Choroid plexus epithelial cell (primary cell): ENCODE measurements around the gene UBASH3B.

Experiments
- DNase-seq: peaks from one replicate; pipeline ENCODE4 v3.0.0-alpha.2; 2010; ENCODE audit warnings: low read depth
- H3K4me3 ChIP-seq: 2 replicates; pipeline ENCODE4 v1.5.1; 2011; ENCODE audit warnings: low read depth, mild to moderate bottlenecking, control low read depth, low read length, moderate library complexity
- CTCF ChIP-seq: conservative IDR thresholded peaks from 2 replicates; pipeline ENCODE4 v1.5.1; 2011; ENCODE audit warnings: low read depth, mild to moderate bottlenecking, control low read depth, inconsistent platforms, low read length, moderate library complexity

The UBASH3B gene

GRCh38 chr11:122773781-122774266 is 118.3 kb downstream of the UBASH3B start:
- H3K4me3 ChIP-seq: no peak overlapping the region
- no peak for TF ChIP-seq CTCF
- DNase-seq: no peak

DNA sequence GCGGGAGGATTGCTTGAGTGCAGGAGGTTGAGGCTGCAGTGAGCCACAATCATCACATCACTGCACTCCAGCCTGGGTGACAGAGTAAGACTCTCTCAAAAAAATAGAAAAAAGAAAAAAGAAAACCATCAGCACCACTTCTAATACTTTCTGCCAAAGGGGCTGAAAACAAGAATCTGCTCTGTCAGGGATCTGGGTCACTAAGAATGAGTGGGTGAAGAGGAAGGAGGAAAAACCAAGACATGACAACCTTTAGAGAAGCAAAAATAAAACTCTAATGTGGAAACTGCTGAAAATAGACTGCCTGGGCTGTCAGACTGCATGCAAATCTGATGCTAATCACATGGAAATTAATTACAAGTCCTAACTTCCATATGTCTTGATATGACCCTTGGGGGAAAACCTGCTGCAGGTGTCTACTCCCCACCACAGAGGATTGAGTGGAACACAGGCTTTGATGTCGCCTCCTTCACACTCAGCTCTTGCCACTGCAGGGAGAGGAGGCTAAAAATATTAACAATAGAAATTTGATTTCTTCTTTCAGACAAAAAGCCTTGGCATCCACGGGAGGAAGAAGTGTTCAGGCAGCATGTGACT is 120.3 kb downstream of the UBASH3B start:
- DNase-seq: no peak
- TF ChIP-seq CTCF: no peak

GRCh38 chr11:122776546-122776945 is 121.0 kb downstream of the UBASH3B start:
- no peak for DNase-seq
- no peak overlapping the region for H3K4me3 ChIP-seq
- TF ChIP-seq CTCF: no peak

More for the DNA sequence above, 120.3 kb downstream of the UBASH3B start:
- H3K4me3 ChIP-seq: no peak overlapping the region

- no peak overlapping the region for H3K4me3 ChIP-seq
- TF ChIP-seq CTCF: no peak
- DNase-seq: no peak
These were observed 121.8 kb downstream of the UBASH3B start for GRCh38 chr11:122777343-122777742.

DNA sequence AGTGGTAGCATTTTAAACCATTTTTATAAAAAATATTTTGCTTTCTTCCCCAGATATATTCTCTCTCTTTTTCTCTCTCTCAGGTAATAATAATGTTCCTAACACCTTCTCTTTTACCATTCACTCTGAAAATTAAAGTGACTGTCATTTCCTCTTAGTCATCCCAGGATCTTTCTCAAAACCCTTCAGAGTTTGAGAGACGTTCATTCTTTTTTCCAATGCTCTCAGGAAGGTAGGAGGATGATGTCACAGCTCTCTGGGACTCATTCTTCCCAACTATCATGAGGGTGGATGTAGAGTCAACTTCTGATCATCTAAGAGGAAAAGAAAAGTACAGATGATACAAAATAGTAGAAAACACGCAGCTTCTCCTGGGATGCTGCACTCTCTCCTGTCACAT is 122.6 kb downstream of the UBASH3B start:
- no peak for TF ChIP-seq CTCF
- H3K4me3 ChIP-seq: no peak overlapping the region
- no peak for DNase-seq

GRCh38 chr11:122779047-122779629 is 123.6 kb downstream of the UBASH3B start:
- DNase-seq: peak; percentile 34
- no peak overlapping the region for H3K4me3 ChIP-seq
- TF ChIP-seq CTCF: no peak
